ENCODE data around the gene LMF1.

- TF ChIP-seq SUZ12 (IDR thresholded peaks at IDR 0.05; ENCODE audit: extremely low read depth, insufficient read depth, insufficient read length) = no peak
- no peak for TF ChIP-seq ZNF274 (IDR thresholded peaks at IDR 0.05; ENCODE audit: low read depth, low read length)
- TF ChIP-seq YY1 (IDR thresholded peaks at IDR 0.05; ENCODE audit: insufficient read depth, insufficient read length) = no peak
Observed at GRCh38 chr16:909281-910000, 61.3 kb downstream of the LMF1 start.
